ENCODE measurements around the gene SPP1. TPM values are rescaled to one million over a fixed set of nuclear protein-coding genes. Genes with fewer than 3 reads are reported as not detected.
"Not testable (repeated sequence)": the region's sequence is repeated elsewhere in the genome, so short reads cannot be mapped to it uniquely, and the experiment has no call there.

The SPP1 gene
- total RNA-seq, 1 experiment from 2014 or later: 130 TPM

DNA sequence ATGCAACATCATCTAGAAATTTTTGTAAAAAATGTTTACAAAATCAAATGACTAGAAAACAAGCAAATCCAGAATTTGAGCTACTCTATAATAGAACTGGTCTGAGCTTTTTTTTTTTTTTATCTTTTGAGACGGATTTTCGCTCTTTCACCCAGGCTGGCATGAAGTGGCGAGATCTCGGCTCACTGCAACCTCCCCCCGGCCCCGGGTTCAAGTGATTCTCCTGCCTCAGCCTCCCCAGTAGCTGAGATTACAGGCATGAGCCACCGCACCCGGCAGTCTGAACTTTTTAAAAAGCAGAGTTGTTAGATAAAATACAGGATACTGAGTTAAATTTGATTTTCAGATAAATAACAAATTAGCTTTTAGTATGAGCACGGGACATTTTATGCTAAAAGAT lies 11.0 kb downstream of the SPP1 start:
- no peak for DNase-seq (ENCODE audit: low spot score)

DNA sequence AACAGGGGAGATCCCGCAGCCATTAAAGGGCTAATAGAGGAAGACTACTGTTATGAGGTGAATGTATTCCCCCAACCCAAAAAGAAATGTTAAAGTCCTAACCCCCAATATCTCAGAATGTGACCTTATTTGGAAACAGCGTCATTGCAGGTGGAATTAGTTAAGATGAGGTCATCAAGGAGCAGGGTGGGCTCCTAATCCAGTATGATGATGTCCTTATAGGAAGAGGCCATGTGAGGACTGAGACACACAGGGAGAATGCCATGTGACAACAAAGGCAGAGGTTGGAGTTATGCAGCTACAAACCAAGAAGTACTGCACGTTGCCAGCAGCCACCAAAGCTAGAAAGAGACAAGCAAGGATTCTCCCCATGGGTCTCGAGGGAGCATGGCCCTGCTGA lies 14.3 kb downstream of the SPP1 start:
- no peak for DNase-seq (ENCODE audit: low spot score)

DNA sequence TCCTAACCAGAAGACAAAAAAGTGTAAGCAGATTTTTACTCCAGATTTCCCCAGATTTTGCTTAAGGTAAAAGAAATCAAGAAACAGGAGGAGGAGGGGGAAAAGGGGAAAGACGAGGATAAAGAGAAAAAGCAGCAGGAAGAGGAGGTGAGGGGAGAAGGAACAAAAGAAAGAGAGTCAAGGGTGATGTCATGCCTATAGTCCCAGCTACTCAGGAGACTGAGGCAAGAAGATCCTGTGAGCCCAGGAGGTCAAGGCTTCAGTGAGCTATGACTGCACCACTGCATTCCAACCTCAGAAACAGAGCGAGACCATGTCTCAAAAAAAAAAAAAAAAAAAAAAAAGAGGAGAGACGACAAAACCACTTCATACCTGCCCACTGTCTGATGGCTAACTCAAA lies 19.9 kb downstream of the SPP1 start:
- DNase-seq (ENCODE audit: low spot score): no peak

DNA sequence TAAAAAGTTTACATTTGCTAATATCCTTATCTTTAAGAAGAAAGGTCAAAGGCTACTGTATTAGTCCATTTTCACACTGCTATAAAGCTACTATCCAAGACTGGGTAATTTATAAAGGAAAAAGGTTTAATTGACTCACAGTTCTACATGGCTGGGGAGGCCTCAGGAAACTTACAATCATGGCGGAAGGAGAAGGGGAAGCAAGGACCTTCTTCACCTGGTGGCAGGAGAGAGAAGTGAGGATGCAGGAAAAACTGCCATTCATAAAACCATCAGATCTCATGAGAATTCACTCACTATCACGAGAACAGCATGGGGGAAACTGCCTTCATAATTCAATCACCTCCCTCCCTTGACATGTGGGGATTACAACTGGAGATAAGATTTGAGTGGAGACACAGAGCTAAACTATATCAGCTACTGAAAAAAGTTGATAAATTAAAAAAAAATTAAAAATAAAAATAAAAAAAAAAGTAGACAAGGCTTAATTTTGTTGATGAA lies 23.7 kb downstream of the SPP1 start:
- DNase-seq (ENCODE audit: low spot score): not testable (repeated sequence)

DNA sequence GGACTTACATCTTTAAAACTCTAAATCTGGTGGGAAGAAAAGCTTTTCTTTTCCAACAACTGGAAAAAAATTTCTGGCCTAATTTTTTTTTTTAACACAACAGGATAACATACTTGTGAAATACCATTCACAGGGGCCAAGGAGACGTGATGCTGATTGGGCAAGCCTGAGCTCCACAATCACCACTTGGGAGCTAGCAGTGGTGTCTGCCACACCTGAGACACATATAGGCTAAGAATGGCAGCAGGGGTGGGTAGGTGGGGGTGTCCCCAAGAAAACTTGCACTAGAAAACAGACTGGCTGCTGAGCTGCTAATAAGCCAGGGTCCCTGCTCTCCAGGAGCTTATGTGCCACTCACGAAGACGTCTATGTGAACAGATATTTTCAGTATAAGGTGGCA lies 26.4 kb downstream of the SPP1 start:
- no peak for DNase-seq (ENCODE audit: low spot score)

DNA sequence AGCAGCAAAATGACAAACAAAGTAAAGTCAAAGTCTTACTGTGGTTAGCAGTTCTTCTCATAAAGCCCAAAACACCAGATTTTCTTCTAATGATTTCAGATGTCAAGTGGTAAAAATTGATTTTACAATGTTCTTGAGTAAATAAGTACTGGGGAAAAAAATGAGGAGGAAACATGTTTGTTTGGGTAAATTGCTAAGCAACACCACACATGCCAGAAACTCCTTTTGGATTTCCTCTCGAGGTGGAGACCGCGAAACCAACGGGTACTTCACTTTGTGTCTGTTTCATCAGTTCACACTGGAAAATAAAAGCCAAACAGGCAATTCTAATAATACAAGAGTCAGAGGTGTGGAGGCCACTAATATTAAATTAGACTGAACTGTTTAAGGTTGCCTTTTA lies 27.3 kb downstream of the SPP1 start:
- DNase-seq (ENCODE audit: low spot score): no peak

DNA sequence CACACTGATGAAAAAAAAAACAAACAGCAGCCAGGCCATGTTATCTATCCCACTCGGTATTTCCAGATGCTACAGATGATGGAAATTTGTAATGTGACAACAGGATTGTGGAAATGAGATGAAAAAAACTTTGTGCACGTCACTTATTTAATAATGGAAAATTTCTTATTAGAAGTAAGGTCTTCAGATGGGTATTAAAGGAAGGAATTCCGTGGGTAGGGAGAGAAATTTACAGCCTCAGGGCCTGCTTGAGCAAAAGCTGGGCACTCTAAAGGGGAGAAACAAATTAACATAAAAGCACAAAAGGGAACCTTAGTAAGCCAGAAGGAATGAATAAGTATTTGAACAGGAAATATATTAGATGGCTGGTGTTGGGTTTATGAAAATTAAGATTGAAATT lies 27.7 kb downstream of the SPP1 start:
- no peak for DNase-seq (ENCODE audit: low spot score)

DNA sequence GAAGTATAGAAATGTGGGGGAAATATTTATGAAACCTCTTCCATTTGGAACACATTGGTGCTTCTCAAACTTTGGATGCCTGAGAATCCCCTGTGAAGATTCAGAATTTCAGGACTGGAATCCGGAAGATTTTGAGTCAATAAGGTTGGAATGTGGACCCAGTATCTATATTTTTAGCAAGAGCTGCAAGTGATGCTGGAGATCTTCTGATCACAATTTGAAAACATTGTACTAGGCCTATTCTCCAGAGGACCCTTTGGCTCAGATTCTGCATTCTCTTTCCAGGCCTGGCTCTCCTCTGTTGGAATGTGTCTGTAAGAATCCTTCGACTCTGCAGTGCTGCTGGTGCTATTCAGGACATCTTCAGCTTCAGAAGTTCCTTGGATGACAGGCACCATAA lies 29.6 kb downstream of the SPP1 start:
- DNase-seq (ENCODE audit: low spot score): no peak

DNA sequence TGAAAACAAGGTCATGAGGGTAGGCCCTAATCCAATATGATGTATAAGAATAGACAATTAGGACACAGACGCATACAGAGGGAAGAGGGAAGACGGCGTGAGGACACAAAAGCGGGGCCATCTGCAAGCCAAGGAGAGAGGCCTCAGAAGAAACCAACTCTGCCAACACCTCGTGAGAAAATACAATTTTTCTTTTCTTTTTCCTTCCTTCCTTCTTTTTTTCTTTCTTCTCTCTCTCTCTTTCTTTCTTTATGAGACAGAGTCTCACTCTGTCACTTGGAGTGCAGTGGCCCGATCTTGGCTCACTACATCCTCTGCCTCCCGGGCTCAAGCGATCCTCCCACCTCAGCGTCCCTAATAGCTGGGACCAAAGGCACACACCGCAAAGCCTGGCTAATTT lies 30.4 kb downstream of the SPP1 start:
- DNase-seq (ENCODE audit: low spot score): no peak

DNA sequence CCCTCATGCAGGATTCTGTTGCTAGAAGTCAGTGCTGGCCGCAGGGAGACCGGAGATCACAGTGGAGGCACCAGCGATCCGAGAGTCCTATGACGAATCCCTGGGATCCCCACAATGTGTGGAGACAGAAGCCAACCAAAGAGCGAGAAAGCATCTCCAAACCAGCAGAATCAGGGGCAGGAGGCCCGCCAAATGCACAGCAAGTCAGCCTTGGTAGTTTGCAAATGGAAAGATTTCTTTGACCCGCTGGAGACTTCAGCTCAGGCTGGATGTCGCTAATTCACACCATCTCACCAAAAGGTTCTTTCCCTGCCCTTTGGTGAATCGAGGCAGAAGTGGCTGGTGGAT lies 31.4 kb downstream of the SPP1 start:
- DNase-seq (ENCODE audit: low spot score): no peak

DNA sequence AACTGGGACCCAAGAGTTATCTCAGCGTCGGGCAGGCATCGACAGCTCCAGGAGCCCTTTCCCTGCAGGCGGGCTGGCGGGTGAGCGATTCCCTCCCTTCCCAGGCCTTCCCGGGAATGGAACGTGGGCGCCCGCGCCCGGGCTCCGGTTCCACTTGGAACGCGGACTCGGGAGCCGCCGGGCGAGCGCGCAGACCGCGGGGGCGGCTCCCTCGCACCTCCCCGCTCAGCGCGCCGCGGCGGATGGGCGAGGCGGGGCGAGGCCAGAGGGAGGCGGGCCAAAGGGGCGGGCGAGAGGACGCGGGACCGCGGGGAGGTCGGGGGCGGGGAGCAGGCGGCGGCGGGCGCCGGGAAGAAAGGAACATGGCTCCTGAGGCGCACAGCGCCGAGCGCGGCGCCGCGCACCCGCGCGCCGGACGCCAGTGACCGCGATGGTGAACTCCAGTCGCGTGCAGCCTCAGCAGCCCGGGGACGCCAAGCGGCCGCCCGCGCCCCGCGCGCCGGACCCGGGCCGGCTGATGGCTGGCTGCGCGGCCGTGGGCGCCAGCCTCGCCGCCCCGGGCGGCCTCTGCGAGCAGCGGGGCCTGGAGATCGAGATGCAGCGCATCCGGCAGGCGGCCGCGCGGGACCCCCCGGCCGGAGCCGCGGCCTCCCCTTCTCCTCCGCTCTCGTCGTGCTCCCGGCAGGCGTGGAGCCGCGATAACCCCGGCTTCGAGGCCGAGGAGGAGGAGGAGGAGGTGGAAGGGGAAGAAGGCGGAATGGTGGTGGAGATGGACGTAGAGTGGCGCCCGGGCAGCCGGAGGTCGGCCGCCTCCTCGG lies 32.0 kb downstream of the SPP1 start, which contains the start of gene PKD2:
Gene PKD2, plus strand, starts transcription at position 332 of the 818 bp plus-strand sequence. Its CDS starts 99 bp downstream, at position 431.
- DNase-seq (ENCODE audit: low spot score): peak; percentile 37

DNA sequence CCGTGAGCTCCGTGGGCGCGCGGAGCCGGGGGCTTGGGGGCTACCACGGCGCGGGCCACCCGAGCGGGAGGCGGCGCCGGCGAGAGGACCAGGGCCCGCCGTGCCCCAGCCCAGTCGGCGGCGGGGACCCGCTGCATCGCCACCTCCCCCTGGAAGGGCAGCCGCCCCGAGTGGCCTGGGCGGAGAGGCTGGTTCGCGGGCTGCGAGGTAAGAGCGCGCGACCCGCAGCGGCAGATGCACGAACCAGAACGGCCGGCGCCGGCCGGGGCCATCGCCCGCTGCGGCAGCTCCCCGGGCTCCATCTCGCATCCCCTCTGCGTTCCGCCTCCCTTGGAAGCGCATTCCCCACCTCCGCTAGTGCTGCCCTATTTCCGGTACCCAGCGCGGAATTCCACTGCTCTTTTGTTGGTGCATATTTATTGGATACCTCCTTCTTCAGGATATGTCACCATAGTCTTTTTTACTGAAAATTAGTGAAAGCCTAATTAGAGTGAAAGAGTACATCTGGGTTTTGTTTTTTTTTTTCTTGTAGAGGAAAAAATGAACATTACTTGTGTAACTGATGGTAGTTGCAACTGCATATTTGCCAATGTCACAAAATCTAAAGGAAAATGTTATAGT lies 32.7 kb downstream of the SPP1 start:
- no peak for DNase-seq (ENCODE audit: low spot score)

DNA sequence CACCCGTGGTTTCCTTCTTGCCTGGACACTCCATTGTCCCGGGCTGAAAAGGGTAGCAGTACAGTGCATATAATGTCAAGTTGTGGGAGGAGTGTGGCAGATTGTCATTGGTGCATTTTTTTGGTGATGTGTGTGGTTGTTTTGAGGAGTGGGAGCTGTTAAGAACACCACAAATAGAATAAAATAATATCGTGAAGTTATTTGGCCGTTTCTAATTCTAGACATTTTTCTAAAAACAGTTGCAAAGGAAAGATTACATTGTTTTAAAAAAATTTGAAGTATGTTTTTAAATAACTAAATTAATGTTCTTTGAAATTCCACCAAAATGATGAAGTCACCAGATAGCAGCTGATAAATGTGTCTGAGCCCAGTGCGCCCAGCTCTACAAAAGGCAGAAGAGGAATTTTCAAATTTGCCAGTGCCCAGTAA lies 33.2 kb downstream of the SPP1 start:
- DNase-seq (ENCODE audit: low spot score): peak; percentile 35

DNA sequence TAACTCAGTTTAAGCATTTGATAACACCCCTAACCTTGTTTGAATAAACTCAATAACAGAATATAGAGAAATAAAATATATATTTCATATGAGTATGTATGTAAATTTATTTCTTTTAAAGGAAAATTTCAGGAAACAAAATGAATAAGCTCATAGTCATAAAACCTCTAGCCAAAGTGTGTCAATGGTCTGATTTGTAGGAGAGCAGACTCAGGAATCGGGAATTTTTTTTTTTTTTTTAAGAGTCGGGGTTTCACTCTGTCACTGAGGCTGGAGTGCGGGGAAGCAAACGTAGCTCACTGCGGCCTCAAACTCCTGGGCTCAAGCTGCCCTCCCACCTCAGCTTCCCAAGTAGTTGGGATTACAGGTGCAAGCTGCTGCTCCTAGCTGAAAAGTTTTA lies 34.4 kb downstream of the SPP1 start:
- DNase-seq (ENCODE audit: low spot score): no peak

DNA sequence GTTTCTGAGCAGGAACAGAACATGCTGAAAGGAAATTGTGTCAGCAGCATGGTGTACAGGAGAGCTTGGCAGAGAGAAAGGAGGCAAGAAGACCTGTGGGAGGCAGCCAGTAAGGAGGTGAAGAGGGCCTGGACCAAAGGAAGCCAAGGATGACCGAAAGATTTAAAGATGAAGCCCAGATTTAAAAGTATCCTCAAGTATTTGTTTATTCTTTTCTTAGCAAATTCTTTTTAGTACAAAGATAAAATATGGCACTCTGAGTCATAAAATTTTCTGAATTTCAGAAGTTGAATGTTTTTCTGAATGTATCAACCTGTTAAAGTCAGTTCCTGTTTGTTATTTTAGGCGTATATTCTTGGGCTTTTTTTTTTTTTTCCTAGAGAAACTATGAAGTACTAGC lies 35.5 kb downstream of the SPP1 start:
- DNase-seq (ENCODE audit: low spot score): no peak

DNA sequence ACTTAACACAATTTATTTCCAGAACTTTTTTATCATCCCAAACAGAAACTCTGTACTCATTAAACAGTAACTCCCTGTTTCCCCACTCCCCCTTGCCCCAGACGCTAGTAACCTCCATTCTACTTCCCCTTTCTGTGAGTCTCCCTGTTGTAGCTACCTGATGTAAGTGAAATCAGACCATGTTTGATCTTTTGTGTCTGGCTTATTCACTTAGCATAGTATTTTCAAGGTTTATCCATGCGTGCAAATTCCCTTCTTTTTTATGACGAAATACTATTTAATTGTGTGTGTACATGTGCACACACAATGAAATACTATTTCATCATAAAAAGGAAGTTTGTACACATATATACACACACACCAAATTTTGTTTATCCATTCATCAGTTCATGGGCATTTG lies 37.1 kb downstream of the SPP1 start:
- DNase-seq (ENCODE audit: low spot score): no peak

DNA sequence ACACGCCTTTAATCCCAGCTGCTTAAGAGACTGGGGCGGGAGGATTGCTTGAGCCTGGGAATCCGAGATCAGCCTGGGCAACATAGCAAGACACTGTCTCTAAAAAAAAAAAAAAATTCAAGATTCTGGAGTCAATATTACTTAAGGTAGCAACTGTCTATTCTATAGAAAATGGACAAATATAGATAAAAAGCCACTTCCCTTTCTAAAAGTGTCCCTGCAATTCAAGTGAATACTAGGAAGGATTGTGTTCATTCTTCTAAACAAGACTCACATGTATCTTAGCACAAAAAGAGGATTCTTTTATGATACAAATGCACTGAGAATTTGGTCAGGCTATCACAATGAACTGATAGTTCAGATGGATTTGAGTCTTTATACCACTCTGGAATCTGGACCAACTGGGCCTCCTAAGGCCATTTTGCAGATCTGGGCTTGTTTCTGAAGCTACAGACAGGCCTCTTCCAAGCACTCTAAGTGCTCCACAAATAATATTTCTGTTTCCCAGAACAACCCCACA lies 38.9 kb downstream of the SPP1 start:
- no peak for DNase-seq (ENCODE audit: low spot score)

DNA sequence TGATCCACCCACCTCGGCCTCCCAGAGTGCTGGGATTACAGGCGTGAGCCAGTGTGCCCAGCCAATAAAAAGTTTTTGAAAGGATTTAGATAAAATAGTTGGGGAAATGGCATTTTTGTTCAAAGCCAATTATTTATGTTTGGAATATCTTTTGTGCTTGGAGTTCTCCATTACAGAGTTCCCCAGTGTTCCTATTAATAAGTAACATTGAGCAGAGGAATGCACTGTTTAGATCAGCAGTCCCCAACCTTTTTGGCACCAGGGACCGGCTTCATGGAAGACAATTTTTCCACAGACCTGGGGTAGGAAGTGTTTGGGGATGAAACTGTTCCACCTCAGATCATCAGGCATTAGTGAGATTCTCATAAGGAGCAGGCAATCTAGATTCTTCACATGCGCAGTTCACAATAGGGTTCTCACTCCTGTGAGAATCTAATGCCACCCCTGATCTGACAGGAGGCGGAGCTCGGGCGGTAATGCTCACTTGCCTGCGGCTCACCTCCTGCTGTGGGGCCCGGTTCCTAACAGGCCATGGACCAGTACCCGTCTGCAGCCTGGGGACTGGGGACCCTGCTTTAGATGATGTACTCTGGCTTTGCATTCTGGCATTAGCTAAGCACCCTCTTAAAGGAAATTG lies 40.3 kb downstream of the SPP1 start:
- no peak for DNase-seq (ENCODE audit: low spot score)

DNA sequence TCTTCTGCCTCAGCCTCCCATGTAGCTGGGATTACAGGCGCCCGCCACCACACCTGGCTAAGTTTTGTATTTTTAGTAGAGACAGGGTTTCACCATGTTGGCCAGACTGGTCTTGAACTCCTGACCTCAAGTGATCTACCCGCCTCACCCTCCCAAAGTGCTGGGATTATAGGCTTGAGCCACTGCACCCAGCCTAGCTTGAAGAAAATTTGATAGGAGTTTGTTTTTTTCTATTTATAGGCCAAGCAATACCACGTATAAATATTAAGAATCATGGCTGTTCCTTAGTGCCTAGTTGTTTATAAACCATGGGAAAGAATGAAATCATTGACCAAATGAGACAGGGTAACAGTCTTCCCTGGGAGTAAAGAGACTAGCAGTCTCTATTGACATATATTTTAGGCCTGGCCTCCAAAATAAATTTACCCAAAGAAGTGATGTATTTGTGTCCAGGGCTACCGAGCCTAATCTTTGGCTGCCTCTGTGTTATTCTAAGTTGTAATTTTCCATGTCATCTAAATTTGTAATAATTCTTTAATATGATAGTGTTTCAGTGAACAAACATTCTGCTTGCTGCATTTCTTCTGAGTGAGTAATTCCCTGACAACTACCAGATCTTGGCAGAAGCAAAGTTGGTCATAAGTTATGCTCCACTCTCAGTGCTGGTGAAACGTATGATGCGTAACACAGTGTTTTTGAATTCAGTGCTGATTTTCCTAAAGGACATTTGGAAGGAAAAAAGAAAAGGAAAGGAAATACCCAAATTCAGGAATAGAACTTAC lies 42.2 kb downstream of the SPP1 start:
- DNase-seq (ENCODE audit: low spot score): peak; percentile 88

DNA sequence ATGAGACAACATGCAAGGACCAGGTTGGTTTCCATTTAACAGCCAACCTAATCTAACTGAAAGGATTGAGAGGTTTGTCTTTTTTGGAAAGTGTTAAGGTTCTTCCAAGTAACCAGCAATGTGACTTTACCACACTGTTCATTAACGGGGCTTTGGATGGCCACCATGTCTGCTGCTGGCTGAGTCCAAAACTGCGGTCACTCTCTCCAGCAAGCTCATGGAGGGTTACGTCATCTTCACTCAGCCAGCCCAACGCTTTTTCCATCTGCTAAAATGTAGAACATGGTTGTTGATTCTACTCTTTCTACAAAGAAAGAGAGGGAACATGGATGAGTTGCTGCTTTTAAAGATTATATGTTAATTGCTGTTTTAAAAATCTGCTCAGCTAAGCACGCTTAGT lies 43.0 kb downstream of the SPP1 start:
- DNase-seq (ENCODE audit: low spot score): no peak

DNA sequence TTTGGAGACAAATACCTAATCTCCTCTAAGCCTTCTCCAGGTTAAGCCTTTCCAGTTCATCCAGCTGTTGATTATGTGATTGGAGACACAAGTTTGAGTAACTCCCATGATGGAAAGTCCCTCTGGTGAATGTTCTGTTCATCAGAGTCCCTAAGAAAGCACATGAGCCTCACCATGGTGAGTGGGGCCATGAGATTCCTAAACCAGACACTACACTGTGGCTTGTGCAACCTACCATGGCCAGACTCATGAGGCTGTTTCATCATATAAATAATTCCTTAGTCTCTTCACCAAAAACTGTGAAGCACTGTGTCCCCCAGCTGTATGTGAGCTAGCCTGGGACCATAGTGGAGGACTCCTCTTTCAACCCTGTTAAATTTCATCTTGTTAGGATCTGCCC lies 46.3 kb downstream of the SPP1 start:
- no peak for DNase-seq (ENCODE audit: low spot score)

DNA sequence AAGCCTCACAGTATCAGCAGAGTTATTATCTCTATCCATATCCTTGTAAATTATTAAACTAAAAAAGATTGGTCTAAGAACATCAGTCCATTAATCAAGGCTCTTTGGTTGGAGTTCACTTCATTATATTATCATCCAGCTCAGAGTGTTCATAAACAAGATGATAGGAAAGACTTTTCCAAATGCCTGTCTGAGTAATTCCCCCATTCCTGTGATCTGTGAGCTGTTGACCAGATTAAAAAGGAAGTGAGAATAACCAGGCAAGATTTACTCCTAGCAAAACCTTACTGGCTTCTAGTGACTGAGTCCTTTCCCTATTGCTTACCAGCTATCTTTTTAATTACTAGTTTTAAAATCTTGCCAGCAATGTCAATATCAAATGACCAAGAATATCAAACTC lies 46.8 kb downstream of the SPP1 start:
- DNase-seq (ENCODE audit: low spot score): no peak

Measured in A172 (cell line).